NCI-H128 (cell line): Measurements from ENCODE around the gene FPR1.
A peak's percentile ranks its signal among the peaks of the same experiment; 100 is the strongest.

Source experiments
- DNase-seq: peaks from one replicate; lab custom pipeline; 2025; ENCODE audit not compliant: unreplicated experiment; lab: John Stamatoyannopoulos, UW

Gene FPR1

GRCh38 chr19:51708811-51709210 is 42.9 kb downstream of the FPR1 start:
- DNase-seq = no peak

DNA sequence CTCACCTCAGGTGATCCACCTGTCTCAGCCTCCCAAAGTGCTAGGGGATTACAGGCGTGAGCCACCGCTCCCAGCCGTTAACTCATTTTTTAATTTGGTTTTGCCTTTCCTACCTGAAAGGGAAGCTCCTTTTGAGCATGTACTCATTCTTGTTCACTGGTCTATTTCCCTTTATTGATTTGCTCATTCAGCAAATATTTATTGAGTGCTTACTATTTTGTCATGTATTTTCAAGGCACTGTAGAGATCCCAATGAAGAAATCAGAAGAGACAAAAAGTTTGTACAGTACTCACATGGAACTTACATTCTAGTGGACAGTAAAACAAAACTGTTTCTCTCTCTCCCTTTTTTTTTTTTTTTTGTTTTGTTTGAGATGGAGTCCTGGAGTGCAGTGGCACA is 44.8 kb downstream of the FPR1 start:
- no peak for DNase-seq

DNA sequence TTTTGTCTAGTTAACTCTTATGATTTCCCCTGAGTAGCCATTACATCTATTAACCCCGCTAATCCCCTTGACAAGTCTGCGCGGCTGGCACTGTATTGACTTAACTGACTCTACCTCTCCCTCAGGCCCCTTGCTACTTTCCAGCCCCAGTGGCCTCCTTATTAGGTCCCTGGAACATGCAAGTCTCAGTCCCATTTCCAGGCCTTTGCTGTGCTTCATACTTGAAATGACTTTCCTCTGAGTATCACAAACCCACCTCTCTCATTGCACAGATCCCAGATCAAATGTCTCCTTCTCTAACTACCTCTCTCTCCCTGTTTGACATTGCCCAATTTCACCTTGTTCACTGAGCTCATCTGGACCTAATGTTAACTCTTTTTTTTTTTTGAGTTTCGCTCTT is 45.4 kb downstream of the FPR1 start:
- no peak for DNase-seq

GRCh38 chr19:51704626-51705025 is 47.1 kb downstream of the FPR1 start:
- no peak for DNase-seq

DNA sequence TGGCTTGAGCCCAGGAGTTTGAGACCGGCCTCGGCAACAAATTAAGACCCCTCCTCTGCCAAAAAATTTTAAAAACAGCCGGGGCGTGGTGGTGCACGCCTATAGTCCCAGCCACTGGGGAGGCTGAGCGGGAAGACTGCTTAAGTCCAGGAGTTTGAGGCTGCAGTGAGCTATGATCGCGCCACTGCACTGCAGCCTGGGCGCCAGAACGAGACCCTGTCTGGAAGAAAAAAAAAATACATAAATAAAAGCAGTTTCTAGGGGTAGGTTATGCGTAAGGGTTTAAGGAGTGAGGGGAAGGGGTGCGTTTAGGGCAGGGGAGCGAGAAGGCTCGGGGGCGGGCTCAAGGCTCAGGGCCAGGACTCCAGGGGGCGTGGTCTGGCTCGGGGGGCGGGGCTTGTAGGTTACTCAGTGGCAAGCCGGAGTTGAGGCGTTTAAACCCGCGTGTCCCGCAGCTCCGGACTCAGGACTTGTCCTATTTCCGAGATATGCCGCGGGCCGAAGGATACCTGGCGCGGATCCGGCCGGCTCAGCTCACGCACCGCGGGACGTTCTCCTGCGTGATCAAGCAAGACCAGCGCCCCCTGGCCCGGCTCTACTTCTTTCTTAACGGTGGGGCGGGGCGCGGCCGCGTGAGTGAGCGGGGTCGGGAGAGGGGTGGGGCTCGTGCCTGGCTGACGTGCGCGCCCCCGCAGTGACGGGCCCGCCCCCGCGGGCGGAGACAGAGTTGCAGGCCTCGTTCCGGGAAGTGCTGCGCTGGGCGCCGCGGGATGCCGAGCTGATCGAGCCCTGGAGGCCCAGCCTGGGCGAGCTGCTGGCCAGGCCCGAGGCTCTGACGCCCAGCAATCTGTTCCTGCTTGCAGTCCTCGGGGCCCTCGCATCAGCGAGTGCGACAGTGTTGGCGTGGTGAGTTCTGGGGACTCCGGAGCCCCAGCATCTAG is 47.8 kb downstream of the FPR1 start:
- DNase-seq = peak; percentile 71

DNA sequence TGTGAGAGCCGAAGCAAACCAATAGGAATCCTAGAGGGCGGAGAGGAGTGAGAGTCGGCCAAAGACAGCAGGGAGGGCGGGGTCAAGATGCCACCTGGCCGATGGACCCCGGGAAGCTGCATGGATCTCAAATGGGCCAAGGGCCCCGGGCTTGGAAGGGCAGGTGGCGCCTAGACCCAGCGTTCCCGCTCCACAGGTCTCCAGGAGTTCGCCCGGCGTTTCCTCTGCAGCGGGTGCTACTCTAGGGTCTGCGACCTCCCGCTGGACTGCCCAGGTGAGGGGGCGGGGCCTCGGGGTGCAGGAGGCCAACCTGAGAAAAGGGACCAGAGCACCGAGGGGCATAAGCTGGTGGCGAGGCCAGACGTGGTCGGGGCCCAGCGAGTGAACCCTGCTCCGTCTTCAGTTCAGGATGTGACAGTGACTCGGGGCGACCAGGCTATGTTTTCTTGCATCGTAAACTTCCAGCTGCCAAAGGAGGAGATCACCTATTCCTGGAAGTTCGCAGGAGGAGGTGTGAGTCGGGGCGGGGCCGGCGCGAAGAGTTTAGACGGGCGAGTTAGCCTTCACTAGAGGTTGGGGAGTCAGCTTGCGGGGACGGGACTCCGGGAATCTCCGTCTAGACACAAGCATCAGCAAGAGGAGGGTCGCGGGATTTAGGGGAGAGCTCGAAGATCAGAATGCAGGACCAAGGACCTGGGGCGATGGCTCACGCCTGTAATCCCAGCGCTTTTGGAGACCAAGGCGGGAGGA is 48.7 kb downstream of the FPR1 start:
- no peak for DNase-seq

GRCh38 chr19:51702103-51702824 is 49.4 kb downstream of the FPR1 start:
- DNase-seq = no peak

GRCh38 chr19:51701468-51702100 is 50.1 kb downstream of the FPR1 start:
- DNase-seq = no peak

DNA sequence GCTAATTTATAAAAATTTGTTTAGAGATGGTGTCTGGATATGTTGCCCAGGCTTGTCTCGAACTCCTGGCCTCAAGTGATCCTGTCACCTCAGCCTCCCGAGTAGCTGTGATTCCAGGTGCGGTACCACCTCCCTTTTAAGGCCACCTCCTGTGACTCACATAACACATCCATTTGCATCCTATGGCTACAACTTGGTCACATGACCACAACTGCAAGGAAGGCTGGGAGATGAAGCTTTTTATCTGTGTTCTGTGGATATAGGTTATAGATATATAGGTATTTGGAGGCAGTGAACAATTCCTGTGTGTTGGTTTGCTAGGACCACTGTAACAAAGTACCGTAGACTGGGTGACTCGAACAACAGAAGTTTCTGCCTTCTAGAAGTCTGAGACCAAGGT is 52.5 kb downstream of the FPR1 start:
- DNase-seq = no peak

DNA sequence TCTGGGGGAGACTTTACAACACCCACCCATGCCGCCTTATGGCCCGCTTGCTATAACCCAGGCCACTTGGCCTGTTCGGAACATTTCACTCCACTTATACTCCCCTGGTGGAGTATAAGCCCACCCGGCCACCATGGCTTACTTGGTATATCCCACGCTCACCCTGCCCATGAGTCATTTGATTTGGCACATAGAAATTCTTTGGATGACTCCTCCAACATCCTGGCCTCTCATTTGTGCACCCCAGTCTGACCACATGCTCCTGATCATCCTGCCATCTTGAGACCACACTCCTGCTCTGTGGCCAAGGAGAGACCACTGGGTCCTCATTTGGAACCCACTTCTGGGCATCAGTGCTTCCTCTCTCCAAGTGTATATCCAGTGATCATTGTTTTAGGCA is 53.4 kb downstream of the FPR1 start:
- DNase-seq = no peak

DNA sequence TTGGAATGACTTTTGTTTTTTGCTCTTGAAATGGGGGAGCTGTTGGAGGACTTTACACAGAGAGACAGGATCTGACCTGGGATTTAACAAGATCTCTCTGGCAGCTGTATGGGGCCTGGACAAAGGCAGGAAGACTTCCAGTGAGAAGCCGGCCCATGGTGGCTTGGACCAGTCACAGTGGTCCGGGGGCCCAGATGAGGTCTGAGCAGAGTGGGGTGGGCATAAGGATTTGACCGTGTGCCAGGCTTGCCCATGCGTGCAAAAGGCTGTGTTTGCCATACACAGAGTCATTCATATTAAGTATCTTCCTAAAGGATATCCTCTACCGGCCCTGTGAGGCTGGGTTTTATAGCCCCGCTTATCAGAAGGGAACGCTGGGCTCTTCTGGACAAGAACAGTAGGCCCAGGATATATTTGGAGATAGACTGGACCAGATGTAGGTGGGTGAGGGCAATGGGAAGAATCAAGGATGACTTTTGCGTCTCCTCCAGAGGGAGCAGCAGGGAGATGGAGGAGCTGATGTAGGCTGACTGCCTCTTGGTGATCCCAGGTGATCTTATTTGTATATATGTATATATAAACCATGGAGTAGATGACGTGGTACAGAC is 54.4 kb downstream of the FPR1 start:
- DNase-seq = no peak

DNA sequence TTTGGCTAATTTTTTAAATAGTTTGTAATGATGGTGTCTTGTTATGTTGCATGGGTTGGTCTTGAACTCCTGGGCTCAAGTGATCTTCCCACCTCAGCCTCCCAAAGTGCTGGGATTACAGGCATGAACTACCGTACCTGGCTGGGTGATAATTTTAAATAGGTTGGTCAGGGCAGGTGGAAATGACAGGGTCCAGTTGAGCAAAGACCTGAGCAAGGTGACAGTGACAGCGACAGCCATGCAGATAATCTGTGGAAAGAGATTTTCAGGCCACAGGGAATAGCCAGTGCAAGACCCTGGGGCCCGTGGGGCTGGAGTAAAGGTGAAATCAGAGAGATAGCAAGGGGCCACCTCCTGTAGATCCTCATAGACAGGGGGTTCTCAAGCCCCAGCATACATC is 55.1 kb downstream of the FPR1 start:
- no peak for DNase-seq
